Measurements from ENCODE around the gene HAPLN1. TPM values are rescaled to one million over a fixed set of nuclear protein-coding genes. Genes with fewer than 3 reads are reported as not detected.

Gene HAPLN1
- total and polyA plus RNA-seq, 2 of the 4 experiments (the other 2 are of a cell fraction), result under 0.01 to 0.07 TPM

GRCh38 chr5:83708170-83708569 is 12.5 kb downstream of the HAPLN1 start:
- no peak overlapping the region for H3K27ac ChIP-seq (ENCODE audit: insufficient read depth, low read length)
- H2BK5ac ChIP-seq (ENCODE audit: low read depth, low read length, poor library complexity, severe bottlenecking), result no peak overlapping the region
- H4K5ac ChIP-seq (ENCODE audit: low read depth, low read length), result no peak overlapping the region
- no peak overlapping the region for H4K8ac ChIP-seq (ENCODE audit: low read depth in 2 of 2, low read length in 2 of 2)
- ATAC-seq (ENCODE audit: low read depth), result no peak
- ChIA-PET POLR2A (ENCODE audit: unreplicated experiment) (interaction anchor here (0.6 kb wide), 1 partner anchor 13 kb away, joined by 25 read pairs; no protein-coding TSS in a partner anchor), CTCF (no interaction called here)
- H3K4ac ChIP-seq (ENCODE audit: low read depth, low read length), result no peak overlapping the region
- H3K4me1 ChIP-seq (ENCODE audit: control insufficient read depth, insufficient read depth, low read length), result no peaks in the 10 kb centered on the region
- H3K56ac ChIP-seq (ENCODE audit: extremely low read depth, insufficient read depth, low read length), result no peak overlapping the region
- in situ Hi-C loops (cut with MboI; ENCODE audit: low sequenced_read_pairs), result no loop called here
- intact Hi-C loops (cut with micrococcal nuclease), result no loop called here
- H2AK9ac ChIP-seq (replicated peaks; ENCODE audit: low read depth, low read length, poor library complexity), result no peak overlapping the region
- H3K9me3 ChIP-seq (ENCODE audit: control insufficient read depth, insufficient read depth, low read length), result no peaks in the 10 kb centered on the region
- H3K27me3 ChIP-seq (ENCODE audit: control insufficient read depth, insufficient read depth, low read length), result no peaks in the 10 kb centered on the region
- WGBS, 2 experiments (ENCODE audit: extremely low coverage in 2 of 2, insufficient read length in 1 of 2), result no CpG with 5 or more reads among the region's 1 CpG
- H3K23ac ChIP-seq (ENCODE audit: low read depth, low read length), result no peak overlapping the region
- H3K4me3 ChIP-seq (ENCODE audit: insufficient read depth, low read depth, low read length), result no peak overlapping the region
- no peaks in the 10 kb centered on the region for H3K79me1 ChIP-seq (ENCODE audit: low read depth in 1 of 2, low read length in 2 of 2)
- H4K20me1 ChIP-seq (ENCODE audit: insufficient read depth, low read length), result no peaks in the 10 kb centered on the region
- H3K18ac ChIP-seq (ENCODE audit: low read depth, low read length), result no peak overlapping the region
- no peak overlapping the region for H3K14ac ChIP-seq (replicated peaks; ENCODE audit: low read depth, low read length)
- no TSS peak for BruUV-seq (replicated peaks)
- H4K91ac ChIP-seq (ENCODE audit: insufficient read depth, low read depth, low read length), result no peak overlapping the region
- H2AFZ ChIP-seq (replicated peaks; ENCODE audit: low read length, poor library complexity), result no peak overlapping the region
- no peak overlapping the region for H3K4me2 ChIP-seq (ENCODE audit: low read depth, low read length)
- no peak overlapping the region for H2AK5ac ChIP-seq (ENCODE audit: low read depth, low read length)
- no peak for DNase-seq
- no peaks in the 10 kb centered on the region for H3K36me3 ChIP-seq (ENCODE audit: control insufficient read depth, insufficient read depth, low read length)
- dilution Hi-C loops (cut with HindIII; ENCODE audit: low sequenced_read_pairs, unreplicated experiment), result no loop called here
- H3K9ac ChIP-seq (ENCODE audit: low read depth, low read length), result no peak overlapping the region
- no peak overlapping the region for H2BK20ac ChIP-seq (ENCODE audit: low read depth, low read length)
- no peak overlapping the region for H2BK120ac ChIP-seq (ENCODE audit: low read depth, low read length)
- no peak for TF ChIP-seq MXI1 (IDR thresholded peaks at IDR 0.05; ENCODE audit: borderline replicate concordance, low read depth, low read length)
- no peak for TF ChIP-seq CEBPB (IDR thresholded peaks at IDR 0.05; ENCODE audit: low read depth, low read length)
- TF ChIP-seq NFE2L2 (IDR thresholded peaks at IDR 0.05; ENCODE audit: low read depth, low read length), result no peak
- no peak overlapping the region for H2BK15ac ChIP-seq (ENCODE audit: low read depth, low read length)
- no peaks in the 10 kb centered on the region for H3K9me1 ChIP-seq (ENCODE audit: insufficient read depth, low read length)
